ACC112 (cell line): Measurements from ENCODE around the gene ZFTA.
"Not testable (repeated sequence)": the region's sequence is repeated elsewhere in the genome, so short reads cannot be mapped to it uniquely, and the experiment has no call there.

Experiments used
- H2AFZ ChIP-seq: fragments of 200-600 bp; sonication (generic); one replicate; pipeline ENCODE4 v1.6.0; 2017; ENCODE audit warnings: antibody characterized with exemption, low read length; ENCODE audit not compliant: unreplicated experiment
- H3K27ac ChIP-seq: fragments of 200-600 bp; sonication (generic); 2 replicates; pipeline ENCODE4 v1.5.1; 2014; ENCODE audit warnings: low read depth, mild to moderate bottlenecking, antibody characterized with exemption, low read length, moderate library complexity
- H3K27me3 ChIP-seq: fragments of 200-600 bp; sonication (generic); 2 replicates; pipeline ENCODE4 v1.6.1; 2014; ENCODE audit warnings: mild to moderate bottlenecking, antibody characterized with exemption, low read length, moderate library complexity, mixed read lengths; ENCODE audit not compliant: insufficient read depth
- H3K36me3 ChIP-seq: fragments of 200-600 bp; sonication (generic); 2 replicates; pipeline ENCODE4 v1.6.1; 2016; ENCODE audit warnings: mild to moderate bottlenecking, antibody characterized with exemption, low read length, moderate library complexity, mixed read lengths; ENCODE audit not compliant: insufficient read depth
- H3K4me1 ChIP-seq: fragments of 200-600 bp; sonication (generic); one replicate; pipeline ENCODE4 v1.6.1; 2016; ENCODE audit warnings: low read length, mixed read lengths; ENCODE audit not compliant: insufficient read depth, unreplicated experiment, control insufficient read depth
- H3K4me3 ChIP-seq: fragments of 200-600 bp; sonication (generic); 2 replicates; pipeline ENCODE4 v1.5.1; 2014; ENCODE audit warnings: mild to moderate bottlenecking, low read depth, low read length
- H3K79me2 ChIP-seq: fragments of 200-600 bp; sonication (generic); one replicate; pipeline ENCODE4 v1.6.0; 2016; ENCODE audit warnings: low read length; ENCODE audit not compliant: control insufficient read depth, unreplicated experiment, insufficient read depth

The ZFTA gene

GRCh38 chr11:63779039-63779438 lies 10.5 kb upstream of the ZFTA start:
- Histone ChIP-seq H2AFZ (no peak overlapping the region), H3K4me1 (no peaks in the 10 kb centered on the region), H3K27ac (no peak overlapping the region), H3K79me2 (no peaks in the 10 kb centered on the region), H3K27me3 (no peaks in the 10 kb centered on the region), H3K4me3 (no peak overlapping the region), H3K36me3 (no peaks in the 10 kb centered on the region)

GRCh38 chr11:63775191-63775590 lies 6.6 kb upstream of the ZFTA start:
- H2AFZ ChIP-seq = no peak overlapping the region
- H3K79me2 ChIP-seq = no peaks in the 10 kb centered on the region
- H3K4me1 ChIP-seq = no peaks in the 10 kb centered on the region
- H3K4me3 ChIP-seq = no peak overlapping the region
- no peaks in the 10 kb centered on the region for H3K27me3 ChIP-seq
- no peak overlapping the region for H3K27ac ChIP-seq
- H3K36me3 ChIP-seq = no peaks in the 10 kb centered on the region

GRCh38 chr11:63771741-63772318 lies 3.3 kb upstream of the ZFTA start:
- not testable (repeated sequence) for H3K27me3 ChIP-seq, H3K79me2 ChIP-seq, H2AFZ ChIP-seq, H3K4me1 ChIP-seq, H3K4me3 ChIP-seq, H3K27ac ChIP-seq, H3K36me3 ChIP-seq

GRCh38 chr11:63770763-63771162 lies 2.2 kb upstream of the ZFTA start:
- Histone ChIP-seq H3K4me1 (peaks cover 14% of the 10 kb centered on the region), H3K27me3 (no peaks in the 10 kb centered on the region), H3K36me3 (no peaks in the 10 kb centered on the region), H3K4me3 (no peak overlapping the region), H3K79me2 (peaks cover 11% of the 10 kb centered on the region), H3K27ac (no peak overlapping the region), H2AFZ (no peak overlapping the region)

GRCh38 chr11:63769714-63770455 lies 1.3 kb upstream of the ZFTA start:
- Histone ChIP-seq H3K27ac (no peak overlapping the region), H3K79me2 (peaks cover 15% of the 10 kb centered on the region), H3K27me3 (no peaks in the 10 kb centered on the region), H3K4me1 (peaks cover 20% of the 10 kb centered on the region), H3K4me3 (peak overlapping the region; percentile 91), H2AFZ (no peak overlapping the region), H3K36me3 (no peaks in the 10 kb centered on the region)

GRCh38 chr11:63769042-63769713 lies 603 bp upstream of the ZFTA start:
- Histone ChIP-seq H3K27ac (no peak overlapping the region), H2AFZ (peak overlapping the region; percentile 74), H3K36me3 (no peaks in the 10 kb centered on the region), H3K4me3 (peak overlapping the region; percentile 91), H3K79me2 (peaks cover 18% of the 10 kb centered on the region), H3K27me3 (no peaks in the 10 kb centered on the region), H3K4me1 (peaks cover 23% of the 10 kb centered on the region)

GRCh38 chr11:63767565-63768236 lies 874 bp downstream of the ZFTA start:
- Histone ChIP-seq H3K4me3 (peak overlapping the region; percentile 89), H3K4me1 (peaks cover 23% of the 10 kb centered on the region), H3K27ac (peak overlapping the region; percentile 48), H3K79me2 (peaks cover 18% of the 10 kb centered on the region), H2AFZ (peak overlapping the region; percentile 75), H3K36me3 (no peaks in the 10 kb centered on the region), H3K27me3 (no peaks in the 10 kb centered on the region)

- Histone ChIP-seq H3K27me3 (no peaks in the 10 kb centered on the region), H3K79me2 (peaks cover 18% of the 10 kb centered on the region), H3K4me1 (peaks cover 26% of the 10 kb centered on the region), H3K36me3 (no peaks in the 10 kb centered on the region), H3K4me3 (peak overlapping the region; percentile 89), H3K27ac (no peak overlapping the region), H2AFZ (no peak overlapping the region)
Observed at GRCh38 chr11:63767267-63767564, 1.4 kb downstream of the ZFTA start.

GRCh38 chr11:63766531-63767235 lies 1.9 kb downstream of the ZFTA start:
- Histone ChIP-seq H3K27ac (no peak overlapping the region), H3K4me3 (peak overlapping the region; percentile 89), H3K27me3 (no peaks in the 10 kb centered on the region)

GRCh38 chr11:63765688-63766241 lies 2.8 kb downstream of the ZFTA start:
- Histone ChIP-seq H2AFZ (no peak overlapping the region), H3K27me3 (no peaks in the 10 kb centered on the region), H3K4me1 (peaks cover 26% of the 10 kb centered on the region), H3K79me2 (peaks cover 18% of the 10 kb centered on the region), H3K4me3 (no peak overlapping the region), H3K36me3 (no peaks in the 10 kb centered on the region), H3K27ac (no peak overlapping the region)

More at GRCh38 chr11:63766531-63767235, 1.9 kb downstream of the ZFTA start:
- Histone ChIP-seq H2AFZ (no peak overlapping the region), H3K4me1 (peaks cover 26% of the 10 kb centered on the region), H3K36me3 (no peaks in the 10 kb centered on the region), H3K79me2 (peaks cover 18% of the 10 kb centered on the region)
